ENCODE data around the gene KCTD1. TPM values are rescaled to one million over a fixed set of nuclear protein-coding genes. Genes with fewer than 3 reads are reported as not detected.
A peak's percentile ranks its signal among the peaks of the same experiment; 100 is the strongest.

KCTD1 gene
- total RNA-seq, 2 experiments from 2014 or later = 10.1 to 10.3 TPM

GRCh38 chr18:26450989-26451682 is 97.2 kb downstream of the KCTD1 start:
- DNase-seq (ENCODE audit: low spot score) = no peak
- H3K9me2 ChIP-seq (ENCODE audit: insufficient read depth, low read length) = no peaks in the 10 kb centered on the region
- H3K79me2 ChIP-seq (ENCODE audit: insufficient read depth, low read depth, low read length) = no peaks in the 10 kb centered on the region
- no peak overlapping the region for H3K27ac ChIP-seq (ENCODE audit: low read depth, low read length, poor library complexity, severe bottlenecking)
- ChIA-PET CTCF (ENCODE audit: unreplicated experiment) (no interaction called here), POLR2A (interaction anchor here (0.6 to 3.1 kb wide), 5 partner anchors 10 to 52 kb away, joined by 3 to 23 read pairs (median 3); no protein-coding TSS in a partner anchor)
- intact Hi-C loops (cut with micrococcal nuclease; ENCODE audit: unreplicated experiment) = no loop called here
- H3K4me2 ChIP-seq (ENCODE audit: low read length) = no peak overlapping the region
- no peaks in the 10 kb centered on the region for H3K9me3 ChIP-seq (ENCODE audit: low read length)
- H3K4me3 ChIP-seq (ENCODE audit: low read depth, low read length, poor library complexity, severe bottlenecking) = no peak overlapping the region
- peaks cover 16% of the 10 kb centered on the region for H3K4me1 ChIP-seq (ENCODE audit: insufficient read depth, low read length, poor library complexity, severe bottlenecking)
- no peaks in the 10 kb centered on the region for H4K20me1 ChIP-seq (ENCODE audit: insufficient read depth, low read length)
- no TSS peak for BruUV-seq (replicated peaks)
- no peak overlapping the region for H2AFZ ChIP-seq (ENCODE audit: low read length)
- H3K36me3 ChIP-seq (ENCODE audit: insufficient read depth, low read length) = no peaks in the 10 kb centered on the region
- TF ChIP-seq EZH2phosphoT487 (IDR thresholded peaks at IDR 0.05; ENCODE audit: borderline replicate concordance, low read depth, low read length) (no peak), CTCF (conservative IDR thresholded peaks at IDR 0.05; ENCODE audit: low read length) (no peak)

GRCh38 chr18:26448714-26449159 is 99.6 kb downstream of the KCTD1 start:
- no peak overlapping the region for H3K27ac ChIP-seq (ENCODE audit: low read depth, low read length, poor library complexity, severe bottlenecking)
- peak overlapping the region; percentile 63 for H2AFZ ChIP-seq (ENCODE audit: low read length)
- intact Hi-C loops (cut with micrococcal nuclease; ENCODE audit: unreplicated experiment) = no loop called here
- H3K79me2 ChIP-seq (ENCODE audit: insufficient read depth, low read depth, low read length) = no peaks in the 10 kb centered on the region
- H4K20me1 ChIP-seq (ENCODE audit: insufficient read depth, low read length) = no peaks in the 10 kb centered on the region
- peak overlapping the region; percentile 46 for H3K4me3 ChIP-seq (ENCODE audit: low read depth, low read length, poor library complexity, severe bottlenecking)
- H3K9me2 ChIP-seq (ENCODE audit: insufficient read depth, low read length) = no peaks in the 10 kb centered on the region
- H3K36me3 ChIP-seq (ENCODE audit: insufficient read depth, low read length) = no peaks in the 10 kb centered on the region
- H3K9me3 ChIP-seq (ENCODE audit: low read length) = no peaks in the 10 kb centered on the region
- H3K4me2 ChIP-seq (ENCODE audit: low read length) = peak overlapping the region; percentile 63
- DNase-seq (ENCODE audit: low spot score) = peak; percentile 42
- no TSS peak for BruUV-seq (replicated peaks)
- POLR2A ChIA-PET = interaction anchor here (0.6 to 3.1 kb wide), 9 partner anchors 8 to 276 kb away, joined by 3 to 23 read pairs (median 4); no protein-coding TSS in a partner anchor
- TF ChIP-seq CTCF (conservative IDR thresholded peaks at IDR 0.05; ENCODE audit: low read length) (no peak), EZH2phosphoT487 (IDR thresholded peaks at IDR 0.05; ENCODE audit: borderline replicate concordance, low read depth, low read length) (no peak)
- CTCF ChIA-PET (ENCODE audit: unreplicated experiment) = interaction anchor here (0.6 to 0.8 kb wide), 2 partner anchors 9 to 230 kb away, joined by 3 to 4 read pairs; no protein-coding TSS in a partner anchor
- H3K4me1 ChIP-seq (ENCODE audit: insufficient read depth, low read length, poor library complexity, severe bottlenecking) = peaks cover 16% of the 10 kb centered on the region

- DNase-seq (ENCODE audit: low spot score) = no peak
- CTCF ChIA-PET (ENCODE audit: unreplicated experiment) = no interaction called here
- POLR2A ChIA-PET = interaction anchor here (1.5 to 1.6 kb wide), 2 partner anchors 10 to 23 kb away, joined by 3 read pairs; no protein-coding TSS in a partner anchor
Observed at GRCh38 chr18:26443853-26444252, 104.5 kb downstream of the KCTD1 start.

More at GRCh38 chr18:26443853-26444252, 104.5 kb downstream of the KCTD1 start:
- Histone ChIP-seq H3K36me3 (ENCODE audit: insufficient read depth, low read length) (no peaks in the 10 kb centered on the region), H3K4me3 (ENCODE audit: low read depth, low read length, poor library complexity, severe bottlenecking) (no peak overlapping the region), H2AFZ (ENCODE audit: low read length) (no peak overlapping the region), H4K20me1 (ENCODE audit: insufficient read depth, low read length) (no peaks in the 10 kb centered on the region), H3K4me2 (ENCODE audit: low read length) (no peak overlapping the region), H3K9me3 (ENCODE audit: low read length) (no peaks in the 10 kb centered on the region), H3K79me2 (ENCODE audit: insufficient read depth, low read depth, low read length) (no peaks in the 10 kb centered on the region), H3K4me1 (ENCODE audit: insufficient read depth, low read length, poor library complexity, severe bottlenecking) (peaks cover 18% of the 10 kb centered on the region), H3K9me2 (ENCODE audit: insufficient read depth, low read length) (no peaks in the 10 kb centered on the region), H3K27ac (ENCODE audit: low read depth, low read length, poor library complexity, severe bottlenecking) (no peak overlapping the region)
- intact Hi-C loops (cut with micrococcal nuclease; ENCODE audit: unreplicated experiment) = no loop called here
- TF ChIP-seq EZH2phosphoT487 (IDR thresholded peaks at IDR 0.05; ENCODE audit: borderline replicate concordance, low read depth, low read length) = no peak
- TF ChIP-seq CTCF (conservative IDR thresholded peaks at IDR 0.05; ENCODE audit: low read length) = no peak
- BruUV-seq (replicated peaks) = no TSS peak

Measured in OCI-LY7 (cell line).